ENCODE measurements around the gene AFF3. TPM values are rescaled to one million over a fixed set of nuclear protein-coding genes. Genes with fewer than 3 reads are reported as not detected.

The AFF3 gene
- total RNA-seq, 1 donor from 2014 or later: 12.2 TPM

DNA sequence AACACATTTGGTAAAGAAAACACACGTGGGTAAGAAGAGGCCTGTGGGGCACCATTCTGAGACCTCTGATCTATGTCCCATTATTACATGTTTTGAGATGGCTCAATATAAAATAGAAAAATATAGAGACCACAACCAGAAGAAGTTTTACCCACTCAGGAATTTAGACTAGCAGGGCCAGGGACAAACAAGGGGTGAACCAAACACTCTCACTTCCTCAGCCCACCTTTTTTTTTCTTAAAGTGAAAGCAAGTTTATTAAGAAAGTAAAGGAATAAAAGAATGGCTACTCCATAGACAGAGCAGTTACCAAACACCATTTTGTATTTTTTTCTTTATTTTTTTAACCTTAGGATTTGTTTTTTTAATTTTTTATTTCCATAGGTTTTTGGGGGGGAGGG lies 533.5 kb downstream of the AFF3 start:
- no peak for DNase-seq (ENCODE audit: low spot score)
- no peak overlapping the region for H3K4me3 Mint-ChIP-seq (ENCODE audit: unreplicated experiment)
- no peaks in the 10 kb centered on the region for H3K36me3 Mint-ChIP-seq (ENCODE audit: low read depth, unreplicated experiment)
- no peaks in the 10 kb centered on the region for H3K4me1 Mint-ChIP-seq (ENCODE audit: unreplicated experiment)
- H3K27ac Mint-ChIP-seq (ENCODE audit: unreplicated experiment): no peak overlapping the region
- TF ChIP-seq CTCF (IDR thresholded peaks at IDR 0.05; ENCODE audit: unreplicated experiment): no peak
- H3K9me3 Mint-ChIP-seq (ENCODE audit: unreplicated experiment): no peaks in the 10 kb centered on the region
- H3K27me3 Mint-ChIP-seq (ENCODE audit: unreplicated experiment): peaks cover 3% of the 10 kb centered on the region

DNA sequence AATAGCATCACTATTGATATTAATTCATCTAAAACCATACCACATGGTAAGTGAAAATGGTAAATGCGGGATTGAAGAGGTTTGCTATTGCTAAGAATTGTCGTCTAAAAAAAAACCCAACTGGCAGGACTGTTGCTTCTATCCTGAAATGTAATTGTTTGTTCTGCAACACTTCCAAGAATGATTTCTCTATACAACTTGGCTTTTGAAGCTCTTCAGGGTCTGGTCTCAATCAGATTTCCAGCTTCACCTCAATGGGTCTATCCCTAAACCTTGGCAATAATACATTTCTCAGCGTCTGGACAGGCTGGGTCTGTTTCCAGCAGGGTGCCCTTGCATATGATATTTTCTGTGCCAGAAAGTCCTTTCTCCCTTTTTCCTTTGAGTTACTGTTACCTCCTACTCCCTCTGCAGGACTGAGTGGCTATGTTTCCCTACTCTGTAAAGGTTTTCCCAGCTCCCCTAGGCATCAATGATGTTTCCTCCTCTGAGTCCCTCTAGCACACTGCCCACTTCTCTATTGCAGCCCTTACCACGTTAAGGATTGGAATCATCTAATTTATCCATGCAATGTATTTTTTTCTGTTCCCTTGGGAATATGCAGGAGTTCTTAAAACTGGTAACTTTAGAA lies 534.4 kb downstream of the AFF3 start:
- no peak overlapping the region for H3K27ac Mint-ChIP-seq (ENCODE audit: unreplicated experiment)
- H3K9me3 Mint-ChIP-seq (ENCODE audit: unreplicated experiment): no peaks in the 10 kb centered on the region
- no peak for DNase-seq (ENCODE audit: low spot score)
- peaks cover 3% of the 10 kb centered on the region for H3K27me3 Mint-ChIP-seq (ENCODE audit: unreplicated experiment)
- no peaks in the 10 kb centered on the region for H3K36me3 Mint-ChIP-seq (ENCODE audit: low read depth, unreplicated experiment)
- no peak overlapping the region for H3K4me3 Mint-ChIP-seq (ENCODE audit: unreplicated experiment)
- TF ChIP-seq CTCF (IDR thresholded peaks at IDR 0.05; ENCODE audit: unreplicated experiment): no peak
- no peaks in the 10 kb centered on the region for H3K4me1 Mint-ChIP-seq (ENCODE audit: unreplicated experiment)

GRCh38 chr2:99607454-99607853 lies 534.9 kb downstream of the AFF3 start:
- H3K27ac Mint-ChIP-seq (ENCODE audit: unreplicated experiment): no peak overlapping the region
- no peaks in the 10 kb centered on the region for H3K4me1 Mint-ChIP-seq (ENCODE audit: unreplicated experiment)
- no peak overlapping the region for H3K4me3 Mint-ChIP-seq (ENCODE audit: unreplicated experiment)
- H3K36me3 Mint-ChIP-seq (ENCODE audit: low read depth, unreplicated experiment): no peaks in the 10 kb centered on the region
- no peak for TF ChIP-seq CTCF (IDR thresholded peaks at IDR 0.05; ENCODE audit: unreplicated experiment)
- H3K9me3 Mint-ChIP-seq (ENCODE audit: unreplicated experiment): no peaks in the 10 kb centered on the region
- no peak for DNase-seq (ENCODE audit: low spot score)
- peaks cover 3% of the 10 kb centered on the region for H3K27me3 Mint-ChIP-seq (ENCODE audit: unreplicated experiment)

DNA sequence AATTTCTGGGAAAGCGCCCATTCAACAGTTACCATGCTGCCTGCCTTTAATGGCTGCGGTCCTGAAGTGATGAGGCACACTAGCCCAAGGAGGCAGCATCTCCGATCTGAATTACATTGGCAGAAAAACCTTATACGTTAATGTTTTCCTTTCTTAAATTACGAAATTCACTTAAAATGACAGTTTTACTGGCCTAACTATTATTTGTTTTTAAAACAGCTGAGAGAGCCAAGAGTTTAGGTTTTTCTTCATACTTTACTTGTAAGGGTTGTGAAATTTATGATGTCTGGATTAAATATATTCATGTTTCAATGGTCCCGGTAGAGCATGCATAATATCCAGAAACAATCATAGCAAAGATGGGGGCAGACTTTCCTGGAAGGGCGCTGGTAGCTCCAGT lies 537.4 kb downstream of the AFF3 start:
- no peaks in the 10 kb centered on the region for H3K36me3 Mint-ChIP-seq (ENCODE audit: low read depth, unreplicated experiment)
- no peaks in the 10 kb centered on the region for H3K9me3 Mint-ChIP-seq (ENCODE audit: unreplicated experiment)
- H3K27ac Mint-ChIP-seq (ENCODE audit: unreplicated experiment): no peak overlapping the region
- no peak for DNase-seq (ENCODE audit: low spot score)
- H3K4me3 Mint-ChIP-seq (ENCODE audit: unreplicated experiment): no peak overlapping the region
- peaks cover 2% of the 10 kb centered on the region for H3K27me3 Mint-ChIP-seq (ENCODE audit: unreplicated experiment)
- no peaks in the 10 kb centered on the region for H3K4me1 Mint-ChIP-seq (ENCODE audit: unreplicated experiment)
- no peak for TF ChIP-seq CTCF (IDR thresholded peaks at IDR 0.05; ENCODE audit: unreplicated experiment)

GRCh38 chr2:99602476-99602875 lies 539.9 kb downstream of the AFF3 start:
- no peaks in the 10 kb centered on the region for H3K27me3 Mint-ChIP-seq (ENCODE audit: unreplicated experiment)
- no peak overlapping the region for H3K4me3 Mint-ChIP-seq (ENCODE audit: unreplicated experiment)
- no peak for TF ChIP-seq CTCF (IDR thresholded peaks at IDR 0.05; ENCODE audit: unreplicated experiment)
- no peaks in the 10 kb centered on the region for H3K4me1 Mint-ChIP-seq (ENCODE audit: unreplicated experiment)
- no peaks in the 10 kb centered on the region for H3K9me3 Mint-ChIP-seq (ENCODE audit: unreplicated experiment)
- H3K36me3 Mint-ChIP-seq (ENCODE audit: low read depth, unreplicated experiment): no peaks in the 10 kb centered on the region
- no peak overlapping the region for H3K27ac Mint-ChIP-seq (ENCODE audit: unreplicated experiment)
- DNase-seq (ENCODE audit: low spot score): no peak
